Gastrocnemius medialis (tissue), 4 donors: ENCODE measurements around the gene PIP5K1C. TPM values are rescaled to one million over a fixed set of nuclear protein-coding genes. Genes with fewer than 3 reads are reported as not detected.

Experiments used
- ATAC-seq, 2 donors: fragments of 150-250 bp; one replicate each; pipeline ENCODE4 v1.9.1; 2016
- DNase-seq, 2 donors: peaks; one replicate each; pipeline ENCODE4 v3.0.0-alpha.2; 2019
- H3K27ac ChIP-seq, 4 donors: fragments of 200-600 bp; sonication (generic); 1 replicate in 1 of 4; 2 replicates in 3 of 4; pipeline ENCODE4 v1.5.1; 2016 to 2018; ENCODE audit warnings: mild to moderate bottlenecking in 2 of 4, moderate library complexity in 1 of 4
- H3K27me3 ChIP-seq, 3 donors: fragments of 200-600 bp; sonication (generic) in 2 of 3; 1 replicate in 1 of 3; 2 replicates in 2 of 3; pipeline versions ENCODE4 v1.5.1 to v1.6.0; 2016 to 2019; ENCODE audit warnings: mild to moderate bottlenecking in 1 of 3, moderate library complexity in 1 of 3
- H3K36me3 ChIP-seq, 2 donors: fragments of 200-600 bp; sonication (generic) in 1 of 2; one replicate each; pipeline ENCODE4 v1.5.1; 2017 to 2018
- H3K4me1 ChIP-seq, 2 donors: fragments of 200-600 bp; sonication (generic) in 1 of 2; one replicate each; pipeline ENCODE4 v1.5.1; 2016 to 2017; ENCODE audit warnings: mild to moderate bottlenecking in 2 of 2
- H3K4me3 ChIP-seq, 4 donors: fragments of 200-600 bp; sonication (generic) in 3 of 4; 1 replicate in 1 of 4; 2 replicates in 3 of 4; pipeline ENCODE4 v1.5.1; 2016 to 2019; ENCODE audit warnings: mild to moderate bottlenecking in 2 of 4
- H3K9me3 ChIP-seq, 3 donors: fragments of 200-600 bp; sonication (generic) in 2 of 3; 1 replicate in 1 of 3; 2 replicates in 2 of 3; pipeline ENCODE4 v1.5.1; 2016 to 2019
- CTCF ChIP-seq, 5 experiments: fragments of 450-650 bp in 3 of 5; fragments of 200-600 bp in 2 of 5; sonication (generic) in 2 of 5; IDR thresholded peaks in 4 of 5; conservative IDR thresholded peaks in 1 of 5; 1 replicate in 4 of 5; 2 replicates in 1 of 5; pipeline ENCODE4 v1.5.1; 2016 to 2019; ENCODE audit warnings: antibody characterized with exemption in 5 of 5, mild to moderate bottlenecking in 3 of 5, moderate library complexity in 3 of 5
- POLR2A ChIP-seq, 2 donors: fragments of 450-650 bp; IDR thresholded peaks; one replicate each; pipeline ENCODE4 v1.6.1; 2017; ENCODE audit warnings: antibody characterized with exemption in 2 of 2, mild to moderate bottlenecking in 2 of 2, moderate library complexity in 2 of 2
- in situ Hi-C, 4 donors: fragments of 200-750 bp; cut with MboI; loops; one replicate each; pipeline versions ENCODE4 v1.15.0 to v1.8.0; 2017; ENCODE audit warnings: low sequenced_read_pairs in 4 of 4
- intact Hi-C: fragments of 100-400 bp; cut with DNase I; formaldehyde crosslinking; loops from one replicate; pipeline ENCODE4 v1.15.1; 2023; ENCODE audit warnings: low total_unique reads
- total RNA-seq, 4 donors: library from RNA; depleted of rRNA; stranded (reverse); fragments of >200 nt; gene quantifications; one replicate each; pipeline versions ENCODE4 v1.1.0 to v1.2.3, GENCODE V29; 2016

PIP5K1C gene
- total RNA-seq, 4 donors from 2014 or later, result 8.2 to 18.0 (median 17.3) TPM

DNA sequence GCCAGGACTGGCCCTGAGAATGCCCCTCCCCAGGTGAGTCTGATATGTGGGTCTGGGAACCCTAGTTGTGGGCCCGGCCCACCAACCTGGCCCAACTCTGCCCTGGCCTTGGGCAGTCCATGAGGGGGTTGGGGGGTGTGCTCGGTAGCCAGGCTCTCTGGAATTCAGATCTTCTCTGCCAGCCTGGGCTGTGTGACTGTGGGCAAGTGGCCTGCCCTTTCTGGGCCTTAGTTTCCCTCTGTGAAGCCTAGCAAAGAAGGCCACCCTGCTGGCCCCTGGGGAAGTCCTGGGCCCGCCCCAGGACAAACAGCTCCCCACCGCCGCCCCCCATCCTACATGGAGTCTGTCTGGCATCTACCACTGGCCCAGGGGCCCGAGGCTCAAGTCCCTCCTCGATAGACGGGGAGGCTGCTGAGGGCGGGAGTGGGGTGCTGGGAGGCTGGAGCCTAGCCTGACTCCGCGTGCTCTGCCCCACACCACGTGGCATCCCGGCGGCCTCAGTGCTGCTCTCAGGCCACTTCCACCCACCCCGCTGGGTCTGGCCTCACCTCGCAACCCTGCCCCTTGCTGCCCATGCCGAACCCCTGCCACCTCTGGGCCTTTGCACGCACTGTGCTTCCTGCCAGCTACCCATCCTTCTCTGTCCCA, 85.3 kb downstream of the PIP5K1C start:
- no peak for ATAC-seq
- Histone ChIP-seq H3K36me3 (peaks cover 3 to 40% of the 10 kb centered on the region in 2 donors), H3K4me3 (no peak overlapping the region), H3K4me1 (peaks cover 0 to 4% of the 10 kb centered on the region in 2 donors), H3K27ac (no peak overlapping the region), H3K27me3 (no peaks in the 10 kb centered on the region), H3K9me3 (no peaks in the 10 kb centered on the region)
- intact Hi-C loops (loop anchor here (5.0 kb wide), 1 partner anchor 313 kb away; no protein-coding TSS in a partner anchor), in situ Hi-C loops (no loop called here)
- TF ChIP-seq CTCF (IDR thresholded peaks at IDR 0.05 in 4 of 5, conservative IDR thresholded peaks at IDR 0.05 in 1 of 5), result no peak
- no peak for TF ChIP-seq POLR2A (IDR thresholded peaks at IDR 0.05)
- DNase-seq, result no peak

DNA sequence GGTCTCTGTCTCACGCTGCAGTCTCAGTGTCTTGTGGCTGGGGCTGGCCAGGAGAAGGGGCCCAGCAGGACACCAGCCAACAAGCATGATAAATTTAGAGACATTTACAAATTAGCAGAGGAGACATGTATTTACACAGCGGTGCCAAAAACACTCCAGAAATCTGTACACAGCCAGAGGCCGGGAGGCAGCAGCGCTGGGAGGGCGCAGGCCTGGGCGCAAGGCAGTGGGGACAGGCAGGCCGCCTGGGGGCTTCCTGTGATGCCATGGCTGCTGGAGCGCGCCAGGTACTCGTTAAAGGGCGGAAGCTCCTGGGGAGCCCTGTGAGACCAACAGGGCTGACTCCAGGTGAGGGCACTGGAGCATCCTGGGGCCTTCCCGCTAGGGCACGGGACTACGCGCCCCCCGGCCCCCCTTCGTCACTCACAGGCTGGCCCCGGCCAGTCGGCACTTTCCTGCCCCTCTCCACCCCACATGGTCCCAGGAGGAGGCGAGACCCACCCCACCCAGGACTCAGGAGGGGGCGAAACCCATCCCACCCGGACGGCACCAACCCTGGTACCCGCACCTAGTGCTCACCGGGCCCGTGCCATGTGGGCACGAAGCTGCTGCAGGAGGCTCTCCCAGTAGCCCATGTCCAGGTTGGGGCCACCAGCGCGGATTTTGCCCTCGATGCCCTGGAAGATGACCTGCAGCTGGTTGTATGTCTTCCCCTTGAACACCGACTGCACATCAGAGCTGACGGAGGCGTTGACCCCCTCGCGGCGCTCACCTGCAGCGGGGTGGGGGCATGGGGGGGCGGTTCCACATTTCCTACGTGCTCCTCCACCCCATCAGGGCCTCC, 86.2 kb downstream of the PIP5K1C start:
- DNase-seq (no peak), ATAC-seq (no peak)
- in situ Hi-C loops, result no loop called here
- H3K27me3 ChIP-seq, result no peaks in the 10 kb centered on the region
- peaks cover 2 to 6% of the 10 kb centered on the region in 2 donors for H3K4me1 ChIP-seq
- no peak overlapping the region for H3K27ac ChIP-seq
- no peaks in the 10 kb centered on the region for H3K9me3 ChIP-seq
- H3K36me3 ChIP-seq, result peaks cover 3 to 40% of the 10 kb centered on the region in 2 donors
- no peak for TF ChIP-seq POLR2A (IDR thresholded peaks at IDR 0.05)
- TF ChIP-seq CTCF (IDR thresholded peaks at IDR 0.05 in 4 of 5, conservative IDR thresholded peaks at IDR 0.05 in 1 of 5), result no peak
- intact Hi-C loops, result no loop called here
- H3K4me3 ChIP-seq, result no peak overlapping the region

- ATAC-seq (no peak), DNase-seq (no peak)
- peaks cover 3 to 40% of the 10 kb centered on the region in 2 donors for H3K36me3 ChIP-seq
- H3K4me1 ChIP-seq, result peaks cover 6 to 10% of the 10 kb centered on the region in 2 donors
- no peak overlapping the region for H3K4me3 ChIP-seq
- H3K27me3 ChIP-seq, result no peaks in the 10 kb centered on the region
- in situ Hi-C loops, result no loop called here
- intact Hi-C loops, result no loop called here
- H3K9me3 ChIP-seq, result no peaks in the 10 kb centered on the region
- no peak overlapping the region for H3K27ac ChIP-seq
- TF ChIP-seq POLR2A (IDR thresholded peaks at IDR 0.05) (no peak), CTCF (IDR thresholded peaks at IDR 0.05 in 4 of 5, conservative IDR thresholded peaks at IDR 0.05 in 1 of 5) (no peak)
Observed at GRCh38 chr19:3612901-3613741, 87.1 kb downstream of the PIP5K1C start.

GRCh38 chr19:3612330-3612729, 87.9 kb downstream of the PIP5K1C start:
- in situ Hi-C loops (no loop called here), intact Hi-C loops (no loop called here)
- Histone ChIP-seq H3K36me3 (peaks cover 3 to 38% of the 10 kb centered on the region in 2 donors), H3K9me3 (no peaks in the 10 kb centered on the region), H3K4me3 (no peak overlapping the region), H3K4me1 (peaks cover 6 to 9% of the 10 kb centered on the region in 2 donors), H3K27me3 (no peaks in the 10 kb centered on the region), H3K27ac (no peak overlapping the region)
- DNase-seq, result no peak
- ATAC-seq, result no peak
- TF ChIP-seq POLR2A (IDR thresholded peaks at IDR 0.05) (no peak), CTCF (IDR thresholded peaks at IDR 0.05 in 4 of 5, conservative IDR thresholded peaks at IDR 0.05 in 1 of 5) (no peak)
